Keratinocyte (primary cell): ENCODE data around the gene KIAA0825. TPM values are rescaled to one million over a fixed set of nuclear protein-coding genes. Genes with fewer than 3 reads are reported as not detected.

Experiments used
- DNase-seq: peaks from one replicate; pipeline ENCODE4 v3.0.0-alpha.2; 2011; ENCODE audit warnings: low read depth, missing footprints, low spot score
- FAIRE-seq: peaks from 2 replicates; lab custom pipeline; 2011; peaks lifted over from hg19 to GRCh38; lab: Jason Lieb, UNC
- H2AFZ ChIP-seq: 2 replicates; pipeline ENCODE4 v1.6.0; 2012; ENCODE audit warnings: low read length, control low read depth, inconsistent platforms; ENCODE audit not compliant: control insufficient read depth
- H3K27ac ChIP-seq: 2 replicates; pipeline ENCODE4 v1.5.1; 2011; ENCODE audit warnings: low read length; ENCODE audit not compliant: control insufficient read depth, insufficient read depth
- H3K27me3 ChIP-seq: 3 replicates; pipeline ENCODE4 v1.6.0; 2011; ENCODE audit warnings: low read length; ENCODE audit not compliant: control insufficient read depth, insufficient read depth; ENCODE audit errors: extremely low read depth
- H3K36me3 ChIP-seq, 2 experiments: 2 replicates in 1 of 2; 3 replicates in 1 of 2; pipeline ENCODE4 v1.5.1; 2011; ENCODE audit warnings: low read length in 2 of 2, mild to moderate bottlenecking in 1 of 2; ENCODE audit not compliant: control insufficient read depth in 2 of 2, insufficient read depth in 2 of 2; ENCODE audit errors: extremely low read depth in 1 of 2
- H3K4me1 ChIP-seq: 3 replicates; pipeline ENCODE4 v1.5.1; 2011; ENCODE audit warnings: low read length; ENCODE audit not compliant: control insufficient read depth, insufficient read depth; ENCODE audit errors: extremely low read depth
- H3K4me2 ChIP-seq: 3 replicates; pipeline ENCODE4 v1.6.0; 2011; ENCODE audit warnings: low read depth, low read length; ENCODE audit not compliant: control insufficient read depth, insufficient read depth; ENCODE audit errors: extremely low read depth
- H3K4me3 ChIP-seq, 3 experiments: fragments of 200-600 bp in 1 of 3; sonication (generic) in 1 of 3; 2 replicates in 2 of 3; 3 replicates in 1 of 3; pipeline ENCODE4 v1.5.1; 2011 to 2016; ENCODE audit warnings: low read length in 3 of 3, mild to moderate bottlenecking in 3 of 3, control low read depth in 2 of 3, inconsistent platforms in 1 of 3, low read depth in 1 of 3, mixed read lengths in 1 of 3, mixed run types in 1 of 3, moderate library complexity in 1 of 3; ENCODE audit not compliant: control insufficient read depth in 2 of 3, insufficient read depth in 2 of 3; ENCODE audit errors: extremely low read depth in 1 of 3
- H3K79me2 ChIP-seq: 2 replicates; pipeline ENCODE4 v1.6.0; 2012; ENCODE audit warnings: low read length; ENCODE audit not compliant: control insufficient read depth, insufficient read depth
- H3K9ac ChIP-seq: 3 replicates; pipeline ENCODE4 v1.6.0; 2011; ENCODE audit warnings: low read length; ENCODE audit not compliant: control insufficient read depth, insufficient read depth; ENCODE audit errors: extremely low read depth
- H3K9me1 ChIP-seq: 3 replicates; pipeline ENCODE4 v1.6.0; 2011; ENCODE audit warnings: low read length; ENCODE audit not compliant: control insufficient read depth, insufficient read depth; ENCODE audit errors: extremely low read depth
- H3K9me3 ChIP-seq: 2 replicates; pipeline ENCODE4 v1.5.1; 2012; ENCODE audit warnings: low read depth, low read length; ENCODE audit not compliant: control insufficient read depth
- H4K20me1 ChIP-seq: 3 replicates; pipeline ENCODE4 v1.6.0; 2011; ENCODE audit warnings: low read length; ENCODE audit not compliant: control insufficient read depth, insufficient read depth; ENCODE audit errors: extremely low read depth
- CTCF ChIP-seq, 3 experiments: IDR thresholded peaks in 1 of 3; conservative IDR thresholded peaks in 1 of 3; optimal IDR thresholded peaks in 1 of 3; 2 replicates in 2 of 3; 3 replicates in 1 of 3; pipeline versions ENCODE3 to v1.5.1; 2011; ENCODE audit warnings: low read length in 3 of 3, mild to moderate bottlenecking in 3 of 3, moderate library complexity in 2 of 3, control low read depth in 1 of 3, inconsistent platforms in 1 of 3; ENCODE audit not compliant: insufficient read depth in 2 of 3; ENCODE audit errors: extremely low read depth in 1 of 3
- EZH2 ChIP-seq: IDR thresholded peaks from one replicate; pipeline ENCODE4 v1.6.1; 2012; ENCODE audit warnings: inconsistent platforms, mild to moderate bottlenecking, low read length, moderate library complexity
- dilution Hi-C: fragments of 300-500 bp; cut with MboI; formaldehyde crosslinking; loops from one replicate; pipeline ENCODE4 v1.7.0; 2020; ENCODE audit warnings: low sequenced_read_pairs; ENCODE audit not compliant: extremely low pct_ligation_motif_present
- polyA plus RNA-seq, 5 experiments: library from polyadenylated mRNA; depleted of rRNA in 3 of 5; stranded (reverse) in 3 of 5; stranded (forward) in 1 of 5; unstranded in 1 of 5; fragments of >200 nt; gene quantifications; 1 replicate in 1 of 5; 2 replicates in 3 of 5; 3 replicates in 1 of 5; pipeline versions ENCODE4 v1.2.1 to v1.2.3, GENCODE V29; 2011 to 2012; ENCODE audit warnings: missing spikeins in 2 of 5, low read depth in 1 of 5, low replicate concordance in 1 of 5

KIAA0825 gene
- polyA plus RNA-seq, 1 donor (not counting 4 experiments of a cell fraction or from before 2014, with no cell fraction given): 1.2 TPM

- no peaks in the 10 kb centered on the region for H3K9me1 ChIP-seq
- TF ChIP-seq EZH2: no peak
- TF ChIP-seq CTCF (optimal IDR thresholded peaks at IDR 0.05 in 1 of 3, IDR thresholded peaks at IDR 0.05 in 1 of 3, conservative IDR thresholded peaks at IDR 0.05 in 1 of 3; ENCODE audit: extremely low read depth in 1 of 3, insufficient read depth in 2 of 3, low read length in 3 of 3): peak in 1 of 3 experiments; percentile 43
- no peaks in the 10 kb centered on the region for H3K4me1 ChIP-seq
- no peaks in the 10 kb centered on the region for H4K20me1 ChIP-seq
- H3K79me2 ChIP-seq: no peaks in the 10 kb centered on the region
- H2AFZ ChIP-seq: no peak overlapping the region
- no peak for DNase-seq
- H3K27ac ChIP-seq: no peak overlapping the region
- no peak overlapping the region for H3K9ac ChIP-seq
- dilution Hi-C loops: no loop called here
- no peak overlapping the region for H3K4me3 ChIP-seq
- H3K9me3 ChIP-seq: no peaks in the 10 kb centered on the region
- no peak for FAIRE-seq
- H3K4me2 ChIP-seq: no peak overlapping the region
- no peaks in the 10 kb centered on the region for H3K36me3 ChIP-seq
- H3K27me3 ChIP-seq: no peaks in the 10 kb centered on the region
Observed at GRCh38 chr5:94181895-94182294, 436.5 kb downstream of the KIAA0825 start.

GRCh38 chr5:94180761-94181160, 437.6 kb downstream of the KIAA0825 start:
- Histone ChIP-seq H3K4me3 (no peak overlapping the region), H3K27ac (no peak overlapping the region), H3K4me1 (no peaks in the 10 kb centered on the region), H3K9me3 (no peaks in the 10 kb centered on the region), H2AFZ (no peak overlapping the region), H3K4me2 (no peak overlapping the region), H3K27me3 (no peaks in the 10 kb centered on the region), H3K9ac (no peak overlapping the region), H3K9me1 (no peaks in the 10 kb centered on the region), H4K20me1 (no peaks in the 10 kb centered on the region), H3K36me3 (no peaks in the 10 kb centered on the region), H3K79me2 (no peaks in the 10 kb centered on the region)
- DNase-seq (no peak), FAIRE-seq (no peak)
- no peak for TF ChIP-seq CTCF (optimal IDR thresholded peaks at IDR 0.05 in 1 of 3, IDR thresholded peaks at IDR 0.05 in 1 of 3, conservative IDR thresholded peaks at IDR 0.05 in 1 of 3; ENCODE audit: extremely low read depth in 1 of 3, insufficient read depth in 2 of 3, low read length in 3 of 3)
- TF ChIP-seq EZH2: no peak
- dilution Hi-C loops: no loop called here
